Keratinocyte (primary cell): ENCODE data around the gene PLEKHA6.

Source experiments
- CTCF ChIP-seq, 3 experiments: IDR thresholded peaks in 1 of 3; conservative IDR thresholded peaks in 1 of 3; optimal IDR thresholded peaks in 1 of 3; 2 replicates in 2 of 3; 3 replicates in 1 of 3; pipeline versions ENCODE3 to v1.5.1; 2011; ENCODE audit warnings: low read length in 3 of 3, mild to moderate bottlenecking in 3 of 3, moderate library complexity in 2 of 3, control low read depth in 1 of 3, inconsistent platforms in 1 of 3; ENCODE audit not compliant: insufficient read depth in 2 of 3; ENCODE audit errors: extremely low read depth in 1 of 3
- EZH2 ChIP-seq: IDR thresholded peaks from one replicate; pipeline ENCODE4 v1.6.1; 2012; ENCODE audit warnings: inconsistent platforms, mild to moderate bottlenecking, low read length, moderate library complexity

- no peak for TF ChIP-seq CTCF (optimal IDR thresholded peaks at IDR 0.05 in 1 of 3, IDR thresholded peaks at IDR 0.05 in 1 of 3, conservative IDR thresholded peaks at IDR 0.05 in 1 of 3; ENCODE audit: extremely low read depth in 1 of 3, insufficient read depth in 2 of 3, low read length in 3 of 3)
- no peak for TF ChIP-seq EZH2
Measured at GRCh38 chr1:204301171-204301957, 58.4 kb downstream of the PLEKHA6 start.
